H1 (cell line): ENCODE results near the gene TMEM223. TPM values are rescaled to one million over a fixed set of nuclear protein-coding genes. Genes with fewer than 3 reads are reported as not detected.

Source experiments
- SP2 ChIP-seq: IDR thresholded peaks from 2 replicates; pipeline ENCODE4 v1.6.1; 2012; ENCODE audit warnings: mild to moderate bottlenecking, low read length, inconsistent platforms
- TAF1 ChIP-seq: IDR thresholded peaks from 2 replicates; pipeline ENCODE4 v1.6.1; 2011; ENCODE audit warnings: mild to moderate bottlenecking, low read depth, low read length
- polyA plus RNA-seq, 7 experiments: library from polyadenylated mRNA; depleted of rRNA in 3 of 7; stranded (reverse) in 5 of 7; unstranded in 2 of 7; fragments of >200 nt in 5 of 7; fragments of 200-250 nt in 2 of 7; gene quantifications; 1 replicate in 5 of 7; 2 replicates in 1 of 7; 4 replicates in 1 of 7; pipeline versions ENCODE4 v1.2.1 to v1.2.3, GENCODE V29; 2011 to 2013; ENCODE audit warnings: missing spikeins in 2 of 7, mixed read lengths in 2 of 7
- total RNA-seq: library from RNA; stranded (reverse); fragmentation: NEBNext Ultra II Directional; extraction: Animal tissue kit (Norgen Biotek cat#: 25700); gene quantifications from 2 replicates; pipeline ENCODE4 v1.2.1, GENCODE V29; 2021

Gene TMEM223
- total and polyA plus RNA-seq, 2 of the 8 experiments (the other 6 are each of a cell fraction or from before 2014, with no cell fraction given), result 22.9 to 64.1 TPM

DNA sequence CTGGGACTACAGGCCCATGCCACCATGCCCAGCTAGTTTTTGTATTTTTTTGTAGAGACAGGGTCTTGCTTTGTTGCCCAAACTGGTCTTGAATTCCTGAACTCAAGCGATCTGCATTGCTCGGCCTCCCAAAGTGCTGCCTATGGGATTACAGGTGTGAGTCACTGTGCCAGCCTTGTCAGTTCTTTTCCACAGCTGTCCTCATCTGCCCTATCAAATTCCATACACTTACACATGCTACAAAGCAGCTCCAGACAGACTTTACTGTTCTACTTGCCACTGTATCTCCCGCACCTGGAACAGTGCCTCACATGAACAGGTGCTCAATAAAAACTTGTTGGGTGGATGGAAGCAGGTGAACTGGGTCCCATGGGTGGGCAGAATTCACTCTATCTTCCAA lies 31.9 kb upstream of the TMEM223 start (continued):
- TF ChIP-seq TAF1 (no peak), SP2 (no peak)
- TF ChIP-seq, all 59 proteins: peak for 0
